CD1c-positive myeloid dendritic cell (primary cell): ENCODE data around the gene GGT5.
A peak's percentile ranks its signal among the peaks of the same experiment; 100 is the strongest.
"Not testable (repeated sequence)": the region's sequence is repeated elsewhere in the genome, so short reads cannot be mapped to it uniquely, and the experiment has no call there.

Experiments used
- DNase-seq: peaks from one replicate; pipeline ENCODE4 v3.0.0-alpha.2; 2016; ENCODE audit errors: extremely low spot score

Gene GGT5

GRCh38 chr22:24232725-24233124, 12.2 kb downstream of the GGT5 start:
- DNase-seq: no peak

GRCh38 chr22:24232124-24232523, 12.8 kb downstream of the GGT5 start:
- no peak for DNase-seq

- DNase-seq: no peak
Observed at GRCh38 chr22:24231706-24232105, 13.2 kb downstream of the GGT5 start.

- peak; percentile 64 for DNase-seq
Observed at GRCh38 chr22:24230911-24231656, 13.8 kb downstream of the GGT5 start.

GRCh38 chr22:24225951-24226350, 18.9 kb downstream of the GGT5 start:
- DNase-seq: no peak

GRCh38 chr22:24225044-24225601, 19.8 kb downstream of the GGT5 start:
- DNase-seq: no peak

- DNase-seq: no peak
Observed at GRCh38 chr22:24224468-24224867, 20.4 kb downstream of the GGT5 start.

- no peak for DNase-seq
Observed at GRCh38 chr22:24219750-24220149, 25.1 kb downstream of the GGT5 start.

- DNase-seq: no peak
Observed at GRCh38 chr22:24217384-24217783, 27.5 kb downstream of the GGT5 start.

- DNase-seq: no peak
Observed at GRCh38 chr22:24216541-24217209, 28.2 kb downstream of the GGT5 start.

- no peak for DNase-seq
Observed at GRCh38 chr22:24214467-24215285, 30.2 kb downstream of the GGT5 start.

- DNase-seq: not testable (repeated sequence)
Observed at GRCh38 chr22:24213111-24213510, 31.8 kb downstream of the GGT5 start.

- not testable (repeated sequence) for DNase-seq
Observed at GRCh38 chr22:24211716-24212115, 33.2 kb downstream of the GGT5 start.

GRCh38 chr22:24210409-24210808, 34.5 kb downstream of the GGT5 start:
- not testable (repeated sequence) for DNase-seq

- DNase-seq: no peak
Observed at GRCh38 chr22:24209687-24210086, 35.2 kb downstream of the GGT5 start.

GRCh38 chr22:24209016-24209415, 35.9 kb downstream of the GGT5 start:
- DNase-seq: no peak

GRCh38 chr22:24208012-24208749, 36.7 kb downstream of the GGT5 start:
- peak; percentile 97 for DNase-seq

- DNase-seq: peak; percentile 42
Observed at GRCh38 chr22:24207264-24208011, 37.4 kb downstream of the GGT5 start.

GRCh38 chr22:24206460-24207263, 38.2 kb downstream of the GGT5 start:
- DNase-seq: peak; percentile 45
